CD1c-positive myeloid dendritic cell (primary cell): ENCODE results near the gene MYMX.
"Not testable (repeated sequence)": the region's sequence is repeated elsewhere in the genome, so short reads cannot be mapped to it uniquely, and the experiment has no call there.

Experiments used
- DNase-seq: peaks from one replicate; pipeline ENCODE4 v3.0.0-alpha.2; 2016; ENCODE audit errors: extremely low spot score

Gene MYMX

GRCh38 chr6:44186635-44187025 is 30.1 kb upstream of the MYMX start:
- no peak for DNase-seq

GRCh38 chr6:44188819-44189218 is 27.9 kb upstream of the MYMX start:
- no peak for DNase-seq

- DNase-seq: no peak
Measured at GRCh38 chr6:44189257-44189656, 27.5 kb upstream of the MYMX start.

- DNase-seq: no peak
Measured at GRCh38 chr6:44190715-44191114, 26.0 kb upstream of the MYMX start.

GRCh38 chr6:44192428-44193041 is 24.2 kb upstream of the MYMX start:
- no peak for DNase-seq

- DNase-seq: no peak
Measured at GRCh38 chr6:44193307-44193910, 23.3 kb upstream of the MYMX start.

- DNase-seq: no peak
Measured at GRCh38 chr6:44194326-44194725, 22.4 kb upstream of the MYMX start.

GRCh38 chr6:44196351-44196750 is 20.4 kb upstream of the MYMX start:
- not testable (repeated sequence) for DNase-seq

GRCh38 chr6:44198684-44199083 is 18.0 kb upstream of the MYMX start:
- DNase-seq: no peak

- DNase-seq: no peak
Measured at GRCh38 chr6:44199883-44200282, 16.8 kb upstream of the MYMX start.

GRCh38 chr6:44201200-44201599 is 15.5 kb upstream of the MYMX start:
- DNase-seq: no peak

- DNase-seq: no peak
Measured at GRCh38 chr6:44201638-44202303, 15.0 kb upstream of the MYMX start.

- no peak for DNase-seq
Measured at GRCh38 chr6:44202332-44202971, 14.3 kb upstream of the MYMX start.

GRCh38 chr6:44202972-44203750 is 13.6 kb upstream of the MYMX start:
- DNase-seq: no peak

GRCh38 chr6:44203955-44204354 is 12.8 kb upstream of the MYMX start:
- DNase-seq: no peak

- DNase-seq: no peak
Measured at GRCh38 chr6:44207966-44208365, 8.8 kb upstream of the MYMX start.

GRCh38 chr6:44211284-44211683 is 5.4 kb upstream of the MYMX start:
- no peak for DNase-seq

GRCh38 chr6:44214307-44214706 is 2.4 kb upstream of the MYMX start:
- no peak for DNase-seq

GRCh38 chr6:44217332-44218143 is 812 bp downstream of the MYMX start:
- peak; percentile 28 for DNase-seq

- peak; percentile 63 for DNase-seq
Measured at GRCh38 chr6:44219053-44219814, 2.5 kb downstream of the MYMX start.
